Ishikawa (cell line): ENCODE measurements around the gene WDFY1.

Experiments
- CEBPB ChIP-seq: IDR thresholded peaks from 2 replicates; pipeline ENCODE4 v1.6.1; 2012
- CREB1 ChIP-seq: IDR thresholded peaks from 2 replicates; pipeline ENCODE4 v1.6.1; 2012; ENCODE audit warnings: low read depth
- EGR1 ChIP-seq: IDR thresholded peaks from 2 replicates; pipeline ENCODE4 v1.6.1; 2012
- EP300 ChIP-seq: IDR thresholded peaks from 2 replicates; pipeline ENCODE4 v1.6.1; 2012; ENCODE audit warnings: borderline replicate concordance
- FOXM1 ChIP-seq: IDR thresholded peaks from 2 replicates; pipeline ENCODE4 v1.6.1; 2012; ENCODE audit warnings: low read depth, borderline replicate concordance
- RAD21 ChIP-seq: IDR thresholded peaks from 2 replicates; pipeline ENCODE4 v1.6.1; 2012; ENCODE audit warnings: low read depth
- TAF1 ChIP-seq: IDR thresholded peaks from 2 replicates; pipeline ENCODE4 v1.6.1; 2012; ENCODE audit warnings: low read depth, mild to moderate bottlenecking
- TCF12 ChIP-seq: IDR thresholded peaks from 2 replicates; pipeline ENCODE4 v1.6.1; 2012; ENCODE audit warnings: low read depth
- TEAD4 ChIP-seq: IDR thresholded peaks from 2 replicates; pipeline ENCODE4 v1.6.1; 2012
- YY1 ChIP-seq: IDR thresholded peaks from 2 replicates; pipeline ENCODE4 v1.6.1; 2012; ENCODE audit warnings: low read depth
- ZBTB7A ChIP-seq: IDR thresholded peaks from 2 replicates; pipeline ENCODE4 v1.6.1; 2012; ENCODE audit warnings: low read depth
- TF ChIP-seq, protein P1 (sequence below): IDR thresholded peaks from 2 replicates; pipeline ENCODE4 v1.6.1; 2012; ENCODE audit warnings: low read depth, mild to moderate bottlenecking
- TF ChIP-seq, protein P2 (sequence below): IDR thresholded peaks from 2 replicates; pipeline ENCODE4 v1.6.1; 2012
- TF ChIP-seq, protein P3 (sequence below): IDR thresholded peaks from 2 replicates; pipeline ENCODE4 v1.6.1; 2012

DNA sequence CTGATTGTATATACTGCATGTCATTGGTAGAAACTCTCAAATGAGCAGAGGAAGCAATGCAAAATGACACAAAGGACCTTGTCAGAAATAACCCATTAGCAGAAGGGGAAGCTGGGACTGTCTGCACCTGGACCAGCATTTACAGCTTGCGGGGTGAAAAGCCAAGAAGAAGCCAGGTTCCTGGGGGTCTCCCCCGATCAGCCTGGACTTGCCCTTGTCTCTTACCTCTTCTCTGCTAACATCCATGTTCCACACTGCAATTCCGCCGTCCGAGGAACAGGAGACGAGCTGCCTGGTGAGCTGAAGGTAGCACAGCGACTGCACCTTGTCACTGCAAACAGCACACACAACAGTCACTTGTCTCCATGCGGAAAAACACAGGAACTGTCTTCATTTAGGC is 51.1 kb downstream of the WDFY1 start:
- no peak for TF ChIP-seq YY1
- no peak for TF ChIP-seq RAD21
- TF ChIP-seq TAF1 = no peak
- no peak for TF ChIP-seq ZBTB7A
- TF ChIP-seq TCF12 = no peak
- no peak for TF ChIP-seq CEBPB
- TF ChIP-seq TEAD4 = no peak
- TF ChIP-seq FOXM1 = no peak
- TF ChIP-seq EP300 = no peak
- TF ChIP-seq, protein P1, sequence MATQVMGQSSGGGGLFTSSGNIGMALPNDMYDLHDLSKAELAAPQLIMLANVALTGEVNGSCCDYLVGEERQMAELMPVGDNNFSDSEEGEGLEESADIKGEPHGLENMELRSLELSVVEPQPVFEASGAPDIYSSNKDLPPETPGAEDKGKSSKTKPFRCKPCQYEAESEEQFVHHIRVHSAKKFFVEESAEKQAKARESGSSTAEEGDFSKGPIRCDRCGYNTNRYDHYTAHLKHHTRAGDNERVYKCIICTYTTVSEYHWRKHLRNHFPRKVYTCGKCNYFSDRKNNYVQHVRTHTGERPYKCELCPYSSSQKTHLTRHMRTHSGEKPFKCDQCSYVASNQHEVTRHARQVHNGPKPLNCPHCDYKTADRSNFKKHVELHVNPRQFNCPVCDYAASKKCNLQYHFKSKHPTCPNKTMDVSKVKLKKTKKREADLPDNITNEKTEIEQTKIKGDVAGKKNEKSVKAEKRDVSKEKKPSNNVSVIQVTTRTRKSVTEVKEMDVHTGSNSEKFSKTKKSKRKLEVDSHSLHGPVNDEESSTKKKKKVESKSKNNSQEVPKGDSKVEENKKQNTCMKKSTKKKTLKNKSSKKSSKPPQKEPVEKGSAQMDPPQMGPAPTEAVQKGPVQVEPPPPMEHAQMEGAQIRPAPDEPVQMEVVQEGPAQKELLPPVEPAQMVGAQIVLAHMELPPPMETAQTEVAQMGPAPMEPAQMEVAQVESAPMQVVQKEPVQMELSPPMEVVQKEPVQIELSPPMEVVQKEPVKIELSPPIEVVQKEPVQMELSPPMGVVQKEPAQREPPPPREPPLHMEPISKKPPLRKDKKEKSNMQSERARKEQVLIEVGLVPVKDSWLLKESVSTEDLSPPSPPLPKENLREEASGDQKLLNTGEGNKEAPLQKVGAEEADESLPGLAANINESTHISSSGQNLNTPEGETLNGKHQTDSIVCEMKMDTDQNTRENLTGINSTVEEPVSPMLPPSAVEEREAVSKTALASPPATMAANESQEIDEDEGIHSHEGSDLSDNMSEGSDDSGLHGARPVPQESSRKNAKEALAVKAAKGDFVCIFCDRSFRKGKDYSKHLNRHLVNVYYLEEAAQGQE = no peak
- TF ChIP-seq, protein P2, sequence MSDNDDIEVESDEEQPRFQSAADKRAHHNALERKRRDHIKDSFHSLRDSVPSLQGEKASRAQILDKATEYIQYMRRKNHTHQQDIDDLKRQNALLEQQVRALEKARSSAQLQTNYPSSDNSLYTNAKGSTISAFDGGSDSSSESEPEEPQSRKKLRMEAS = no peak
- TF ChIP-seq CREB1 = no peak
- TF ChIP-seq, protein P3, sequence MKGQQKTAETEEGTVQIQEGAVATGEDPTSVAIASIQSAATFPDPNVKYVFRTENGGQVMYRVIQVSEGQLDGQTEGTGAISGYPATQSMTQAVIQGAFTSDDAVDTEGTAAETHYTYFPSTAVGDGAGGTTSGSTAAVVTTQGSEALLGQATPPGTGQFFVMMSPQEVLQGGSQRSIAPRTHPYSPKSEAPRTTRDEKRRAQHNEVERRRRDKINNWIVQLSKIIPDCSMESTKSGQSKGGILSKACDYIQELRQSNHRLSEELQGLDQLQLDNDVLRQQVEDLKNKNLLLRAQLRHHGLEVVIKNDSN = no peak
- TF ChIP-seq EGR1 = no peak
